OCI-LY1 (cell line): ENCODE data around the gene CNPY2.

Source experiments
- H2AFZ ChIP-seq: fragments of 200-600 bp; sonication (generic), shearing (Covaris generic); 2 replicates; pipeline ENCODE4 v1.6.0; 2014; ENCODE audit warnings: antibody characterized with exemption, mild to moderate bottlenecking, low read length
- H3F3A ChIP-seq: fragments of 200-600 bp; sonication (generic), shearing (Covaris generic); 2 replicates; pipeline ENCODE4 v1.6.0; 2014; ENCODE audit warnings: mild to moderate bottlenecking, antibody characterized with exemption, low read length, moderate library complexity; ENCODE audit not compliant: insufficient read depth
- H3K27ac ChIP-seq: fragments of 200-600 bp; sonication (generic); 2 replicates; pipeline ENCODE4 v1.5.1; 2014; ENCODE audit warnings: low read length, mixed run types, mild to moderate bottlenecking, low read depth; ENCODE audit not compliant: poor library complexity, severe bottlenecking
- H3K27me3 ChIP-seq: fragments of 200-600 bp; sonication (generic); 2 replicates; pipeline ENCODE4 v1.6.0; 2014; ENCODE audit warnings: antibody characterized with exemption, mild to moderate bottlenecking, low read length, moderate library complexity; ENCODE audit not compliant: insufficient read depth
- H3K36me3 ChIP-seq: fragments of 200-600 bp; sonication (generic); 2 replicates; pipeline ENCODE4 v1.6.1; 2014; ENCODE audit warnings: mild to moderate bottlenecking, antibody characterized with exemption, low read length, moderate library complexity, mixed read lengths; ENCODE audit not compliant: insufficient read depth
- H3K4me1 ChIP-seq: fragments of 200-600 bp; sonication (generic); 2 replicates; pipeline ENCODE4 v1.5.1; 2014; ENCODE audit warnings: mild to moderate bottlenecking, low read length, moderate library complexity; ENCODE audit not compliant: insufficient read depth, severe bottlenecking
- H3K4me2 ChIP-seq: fragments of 200-600 bp; sonication (generic), shearing (Covaris generic); 2 replicates; pipeline ENCODE4 v1.6.1; 2014; ENCODE audit warnings: low read length
- H3K4me3 ChIP-seq: fragments of 200-600 bp; sonication (generic); 2 replicates; pipeline ENCODE4 v1.5.1; 2014; ENCODE audit warnings: low read length, low read depth, mild to moderate bottlenecking, mixed read lengths; ENCODE audit not compliant: poor library complexity, severe bottlenecking
- H3K79me2 ChIP-seq: fragments of 200-600 bp; shearing (Covaris generic); 2 replicates; pipeline ENCODE4 v1.6.1; 2016; ENCODE audit warnings: mixed run types, low read length, mixed read lengths; ENCODE audit not compliant: insufficient read depth
- H3K9ac ChIP-seq: fragments of 200-600 bp; sonication (generic), shearing (Covaris generic); 2 replicates; pipeline ENCODE4 v1.6.1; 2014; ENCODE audit warnings: mild to moderate bottlenecking, low read length, mixed read lengths
- H3K9me2 ChIP-seq: fragments of 200-600 bp; sonication (generic), shearing (Covaris generic); 2 replicates; pipeline ENCODE4 v1.6.1; 2014; ENCODE audit warnings: low read depth, mild to moderate bottlenecking, low read length, mixed read lengths
- H3K9me3 ChIP-seq: fragments of 200-600 bp; shearing (Covaris generic); 2 replicates; pipeline ENCODE4 v1.6.1; 2014; ENCODE audit warnings: low read length, mixed read lengths
- H4K20me1 ChIP-seq: fragments of 200-600 bp; sonication (generic), shearing (Covaris generic); 2 replicates; pipeline ENCODE4 v1.6.0; 2016; ENCODE audit warnings: mild to moderate bottlenecking, low read length; ENCODE audit not compliant: insufficient read depth
- EZH2 ChIP-seq: fragments of 200-600 bp; sonication (generic), shearing (Covaris generic); IDR thresholded peaks from 2 replicates; pipeline ENCODE4 v1.8.0; 2017; ENCODE audit warnings: borderline replicate concordance, mixed run types, mild to moderate bottlenecking, antibody characterized with exemption, low read length, moderate library complexity, mixed read lengths
- TF ChIP-seq, protein P1 (sequence below): fragments of 200-600 bp; sonication (generic), shearing (Covaris generic); IDR thresholded peaks from 2 replicates; pipeline ENCODE4 v1.5.1; 2017; ENCODE audit warnings: mild to moderate bottlenecking, antibody characterized with exemption, low read length, moderate library complexity, mixed read lengths

CNPY2 gene

DNA sequence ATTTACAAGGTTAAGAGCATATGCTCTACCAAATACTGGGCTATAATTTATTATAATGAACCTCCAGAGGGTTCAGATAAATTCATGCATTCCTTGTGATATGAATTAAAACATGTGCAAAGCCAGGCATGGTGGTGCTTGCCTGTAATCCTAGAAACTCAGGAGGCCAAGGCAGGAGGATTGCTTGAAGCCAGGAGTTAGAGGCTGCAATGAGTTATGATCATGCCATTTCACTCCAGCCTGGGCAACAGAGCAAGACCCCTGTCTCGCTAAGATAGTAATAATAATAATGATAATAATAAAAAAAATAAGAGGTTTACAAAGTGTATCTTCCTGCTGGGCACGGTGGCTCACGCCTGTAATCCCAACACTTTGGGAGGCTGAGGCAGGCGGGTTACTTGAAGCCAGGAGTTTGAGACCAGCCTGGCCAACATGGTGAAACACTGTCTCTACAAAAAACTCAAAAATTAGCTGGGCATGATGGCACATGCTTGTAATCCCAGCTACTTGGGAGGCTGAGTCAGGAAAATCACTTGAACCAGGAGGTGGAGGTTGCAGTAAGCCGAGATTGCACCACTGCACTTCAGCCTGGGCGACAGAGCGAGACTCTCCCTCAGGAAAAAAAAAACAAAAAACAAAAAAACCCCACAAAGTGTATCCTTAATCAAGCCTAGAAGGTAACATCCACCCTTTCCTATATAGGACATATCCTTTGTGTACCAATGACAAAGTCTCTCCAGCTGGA lies 8.4 kb downstream of the CNPY2 start:
- Histone ChIP-seq H3K36me3 (peaks cover 39% of the 10 kb centered on the region), H3K79me2 (no peaks in the 10 kb centered on the region), H3K4me3 (no peak overlapping the region), H3K9me3 (no peaks in the 10 kb centered on the region), H2AFZ (no peak overlapping the region), H3K4me1 (peaks cover 8% of the 10 kb centered on the region), H3K9me2 (no peaks in the 10 kb centered on the region), H3K27me3 (no peaks in the 10 kb centered on the region), H3K4me2 (no peak overlapping the region), H3K9ac (no peak overlapping the region), H3F3A (no peaks in the 10 kb centered on the region), H4K20me1 (no peaks in the 10 kb centered on the region), H3K27ac (no peak overlapping the region)
- TF ChIP-seq EZH2, result no peak
- TF ChIP-seq, protein P1, sequence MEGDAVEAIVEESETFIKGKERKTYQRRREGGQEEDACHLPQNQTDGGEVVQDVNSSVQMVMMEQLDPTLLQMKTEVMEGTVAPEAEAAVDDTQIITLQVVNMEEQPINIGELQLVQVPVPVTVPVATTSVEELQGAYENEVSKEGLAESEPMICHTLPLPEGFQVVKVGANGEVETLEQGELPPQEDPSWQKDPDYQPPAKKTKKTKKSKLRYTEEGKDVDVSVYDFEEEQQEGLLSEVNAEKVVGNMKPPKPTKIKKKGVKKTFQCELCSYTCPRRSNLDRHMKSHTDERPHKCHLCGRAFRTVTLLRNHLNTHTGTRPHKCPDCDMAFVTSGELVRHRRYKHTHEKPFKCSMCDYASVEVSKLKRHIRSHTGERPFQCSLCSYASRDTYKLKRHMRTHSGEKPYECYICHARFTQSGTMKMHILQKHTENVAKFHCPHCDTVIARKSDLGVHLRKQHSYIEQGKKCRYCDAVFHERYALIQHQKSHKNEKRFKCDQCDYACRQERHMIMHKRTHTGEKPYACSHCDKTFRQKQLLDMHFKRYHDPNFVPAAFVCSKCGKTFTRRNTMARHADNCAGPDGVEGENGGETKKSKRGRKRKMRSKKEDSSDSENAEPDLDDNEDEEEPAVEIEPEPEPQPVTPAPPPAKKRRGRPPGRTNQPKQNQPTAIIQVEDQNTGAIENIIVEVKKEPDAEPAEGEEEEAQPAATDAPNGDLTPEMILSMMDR, result no peak

DNA sequence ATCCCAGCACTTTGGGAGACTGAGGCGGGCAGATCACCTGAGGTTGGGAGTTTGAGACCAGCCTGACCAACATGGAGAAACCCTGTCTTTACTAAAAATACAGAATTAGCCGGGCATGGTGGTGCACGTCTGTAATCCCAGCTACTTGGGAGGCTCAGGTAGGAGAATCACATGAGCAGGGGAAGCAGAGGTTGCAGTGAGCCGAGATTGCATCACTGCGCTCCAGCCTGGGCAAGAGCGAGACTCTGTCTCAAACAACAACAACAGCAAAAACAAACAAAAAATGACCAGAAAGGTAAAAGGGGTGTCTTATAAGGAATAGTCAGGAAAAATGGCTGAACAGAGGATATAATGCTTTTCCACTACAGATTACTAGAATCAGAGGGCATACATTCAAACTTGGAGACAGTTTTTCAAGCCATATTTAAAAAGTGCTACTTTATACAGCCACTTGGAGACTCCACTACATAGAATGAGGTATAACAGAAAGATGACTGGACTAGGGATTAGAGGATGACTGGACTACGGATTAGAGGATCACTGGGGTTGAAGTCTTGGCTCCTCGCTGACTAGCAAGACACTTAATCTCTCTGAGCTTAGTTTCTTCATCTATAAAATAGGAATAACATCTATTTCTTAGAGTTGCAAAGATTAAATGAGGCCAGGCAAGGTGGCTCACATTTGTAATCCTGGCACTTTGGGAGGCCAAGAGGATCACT lies 10.8 kb downstream of the CNPY2 start:
- Histone ChIP-seq H3K4me2 (no peak overlapping the region), H4K20me1 (no peaks in the 10 kb centered on the region), H3K27me3 (no peaks in the 10 kb centered on the region), H3K9me3 (no peaks in the 10 kb centered on the region), H2AFZ (no peak overlapping the region), H3K9ac (no peak overlapping the region), H3K9me2 (no peaks in the 10 kb centered on the region), H3K4me3 (no peak overlapping the region), H3K36me3 (peaks cover 28% of the 10 kb centered on the region), H3K4me1 (peaks cover 28% of the 10 kb centered on the region), H3F3A (no peaks in the 10 kb centered on the region), H3K27ac (no peak overlapping the region), H3K79me2 (no peaks in the 10 kb centered on the region)
- TF ChIP-seq, protein P1, result no peak
- TF ChIP-seq EZH2, result no peak

DNA sequence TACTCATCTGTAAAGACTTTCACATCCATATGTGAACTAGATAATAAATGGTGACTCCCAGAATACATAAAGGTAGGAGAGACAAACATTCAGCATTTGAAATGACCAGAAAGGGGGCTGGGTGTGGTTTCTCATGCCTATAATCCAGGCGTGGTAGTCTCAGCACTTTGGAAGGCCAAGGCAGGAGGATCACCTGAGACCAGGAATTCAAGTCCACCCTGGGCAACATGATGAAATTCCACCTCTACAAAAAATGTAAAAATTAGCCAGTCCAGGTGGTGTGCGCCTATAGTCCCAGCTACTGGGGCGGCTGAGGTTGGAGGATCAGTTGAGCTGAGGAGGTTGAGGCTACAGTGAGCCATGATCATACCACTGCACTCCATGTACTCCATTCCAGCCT lies 11.5 kb downstream of the CNPY2 start:
- Histone ChIP-seq H3K4me2 (no peak overlapping the region), H3K27me3 (no peaks in the 10 kb centered on the region), H3K9me3 (no peaks in the 10 kb centered on the region), H2AFZ (no peak overlapping the region), H3F3A (no peaks in the 10 kb centered on the region), H3K9ac (no peak overlapping the region), H3K36me3 (peaks cover 22% of the 10 kb centered on the region), H3K79me2 (peaks cover 5% of the 10 kb centered on the region), H4K20me1 (no peaks in the 10 kb centered on the region), H3K4me3 (no peak overlapping the region), H3K9me2 (no peaks in the 10 kb centered on the region), H3K4me1 (peaks cover 28% of the 10 kb centered on the region), H3K27ac (no peak overlapping the region)
- no peak for TF ChIP-seq EZH2
- TF ChIP-seq, protein P1, result no peak
